Fibroblast of skin of abdomen (primary cell): ENCODE measurements around the gene R3HDM1.
A peak's percentile ranks its signal among the peaks of the same experiment; 100 is the strongest.
"Not testable (repeated sequence)": the region's sequence is repeated elsewhere in the genome, so short reads cannot be mapped to it uniquely, and the experiment has no call there.

Experiments used
- DNase-seq: peaks from one replicate; pipeline ENCODE4 v3.0.0-alpha.2; 2013

R3HDM1 gene

DNA sequence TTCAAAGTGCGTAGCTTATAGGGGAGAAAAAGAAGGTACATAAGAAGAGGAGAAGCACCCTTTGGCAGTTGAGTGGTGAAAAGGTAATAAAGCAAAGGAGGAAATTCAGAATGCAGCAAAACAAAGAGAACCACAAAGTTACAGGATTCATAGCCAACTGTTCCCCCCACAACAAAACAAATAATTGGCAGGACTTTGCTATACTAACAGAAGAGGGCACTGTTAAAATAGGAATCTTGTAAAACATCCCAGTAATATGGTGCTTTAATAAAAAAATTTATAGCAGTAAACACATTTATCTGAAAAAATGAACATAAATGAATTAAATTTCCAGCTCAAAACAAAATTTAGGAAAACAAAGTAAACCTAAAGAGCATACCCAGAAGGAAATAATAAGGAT is 42.3 kb downstream of the R3HDM1 start:
- DNase-seq = no peak

DNA sequence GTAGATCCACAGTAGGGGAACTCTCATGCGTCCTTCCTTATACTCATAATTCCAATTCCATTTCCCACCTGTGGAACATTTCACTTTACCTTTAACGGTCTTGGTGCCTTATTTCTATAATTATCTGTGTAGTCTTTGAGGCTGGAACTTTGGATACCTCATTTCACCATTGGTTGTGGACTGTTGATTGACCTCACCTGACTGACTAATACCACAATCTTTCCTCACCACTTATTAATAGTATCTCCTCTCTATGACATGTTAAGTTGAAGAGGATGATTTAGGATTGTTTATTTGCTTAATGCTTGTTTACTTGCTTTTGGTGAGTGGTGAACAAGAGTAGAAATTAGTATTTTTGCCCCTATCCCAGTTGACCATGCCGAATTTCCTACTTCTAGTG is 50.0 kb downstream of the R3HDM1 start:
- no peak for DNase-seq

DNA sequence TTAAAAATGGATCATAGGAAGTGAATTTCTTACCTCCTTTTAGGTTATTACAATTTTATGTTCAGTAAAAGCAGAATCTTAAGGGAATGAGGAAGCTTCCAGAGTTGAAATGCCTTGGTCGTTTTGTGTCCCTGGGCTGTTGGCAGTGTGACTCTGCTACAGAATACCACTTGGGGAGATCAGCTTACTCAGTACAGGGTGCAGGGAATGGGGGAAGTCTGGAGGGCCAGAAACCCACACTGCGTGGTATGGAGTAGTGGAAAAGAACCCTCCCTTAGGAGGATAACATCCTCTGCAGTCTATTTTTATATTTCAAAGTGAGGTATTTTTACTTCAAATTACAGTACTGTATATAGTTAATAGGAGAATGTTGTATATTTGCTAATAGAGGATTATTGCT is 51.1 kb downstream of the R3HDM1 start:
- DNase-seq = no peak

DNA sequence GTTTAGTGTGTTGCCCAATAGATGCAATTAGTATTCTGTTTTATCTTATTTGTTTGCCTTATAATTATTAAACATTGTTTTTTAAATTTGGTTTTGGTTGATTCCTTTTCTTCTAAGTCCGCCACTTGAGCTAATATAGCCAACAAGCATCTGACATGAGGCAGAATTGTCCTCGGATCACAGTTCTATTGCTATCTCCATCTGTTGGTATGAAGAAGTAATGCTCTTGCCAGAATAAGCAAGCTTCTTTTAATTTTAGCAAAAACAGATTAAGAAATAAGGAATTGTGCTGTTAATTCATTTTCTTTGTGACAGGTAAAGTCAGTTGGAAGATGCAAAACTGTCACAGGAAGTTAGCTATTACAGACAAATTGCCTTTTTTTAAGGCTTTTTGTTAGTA is 54.3 kb downstream of the R3HDM1 start:
- no peak for DNase-seq

DNA sequence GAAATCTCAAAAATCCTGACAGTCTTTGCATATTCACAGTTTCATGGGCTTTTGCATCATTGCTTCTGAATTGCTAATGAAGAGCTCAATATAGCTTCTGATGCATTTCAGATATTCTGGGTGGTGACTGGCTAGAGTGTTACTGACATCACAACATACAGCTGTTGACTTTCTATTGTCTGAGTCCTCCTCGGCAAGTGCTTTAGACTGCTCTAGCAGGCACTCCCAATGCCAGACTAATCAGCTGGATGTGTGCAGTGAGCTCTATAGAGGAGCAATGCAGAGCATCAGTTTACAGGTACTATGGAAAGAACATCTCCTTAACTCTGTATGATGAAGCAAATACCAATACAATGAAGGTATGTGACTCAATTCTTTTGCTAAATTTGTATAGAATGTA is 54.9 kb downstream of the R3HDM1 start:
- DNase-seq = peak; percentile 1

DNA sequence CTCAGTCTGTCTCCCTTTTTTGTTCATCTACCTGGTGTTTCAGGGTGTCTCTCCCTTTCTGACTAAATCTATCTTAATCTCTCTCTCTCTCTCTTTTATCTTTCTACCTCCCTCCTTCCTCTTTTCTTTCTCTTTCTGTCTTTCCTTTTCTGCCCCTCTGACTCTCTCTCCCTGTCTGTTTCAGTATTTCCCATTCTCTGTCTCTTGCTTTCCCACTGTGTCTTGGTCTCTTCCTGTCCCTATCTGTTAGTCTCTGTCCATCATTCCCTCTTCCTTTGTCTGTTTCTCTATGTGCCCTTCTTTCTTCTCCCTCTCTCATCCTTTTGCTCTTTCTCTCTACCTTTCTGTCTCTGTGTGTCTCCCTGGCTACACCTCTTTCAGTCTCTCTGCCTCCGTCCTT is 56.7 kb downstream of the R3HDM1 start:
- DNase-seq = no peak

DNA sequence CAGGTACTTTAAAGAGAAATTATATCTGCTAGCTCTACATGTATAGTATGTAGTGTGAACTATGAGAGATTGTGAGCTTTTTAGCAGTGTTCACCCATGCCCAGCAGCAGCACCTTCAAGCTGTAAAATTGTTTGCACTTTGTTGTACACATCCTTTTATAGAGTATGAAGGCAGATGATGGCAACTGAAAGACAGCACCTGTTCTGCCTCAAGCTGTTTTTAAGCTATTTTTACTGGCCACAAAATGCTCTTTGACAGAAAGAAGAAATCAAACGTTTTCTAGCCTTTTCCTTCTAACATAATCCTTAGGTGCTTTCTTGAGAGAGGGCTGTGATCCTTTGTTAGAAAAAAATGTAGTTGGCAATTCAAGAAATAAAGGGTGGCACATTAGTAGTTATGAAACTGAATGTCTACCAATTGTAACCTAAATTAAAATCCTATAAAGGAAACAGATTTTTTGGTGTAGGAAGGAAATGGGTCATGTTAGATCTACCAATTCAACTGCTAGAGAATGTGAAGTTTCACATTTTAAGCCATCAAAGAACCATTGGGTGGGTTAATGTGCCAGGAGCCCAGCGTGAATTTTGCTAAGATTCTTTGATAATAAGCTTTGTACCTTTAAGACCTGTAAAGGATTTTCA is 59.5 kb downstream of the R3HDM1 start:
- no peak for DNase-seq

DNA sequence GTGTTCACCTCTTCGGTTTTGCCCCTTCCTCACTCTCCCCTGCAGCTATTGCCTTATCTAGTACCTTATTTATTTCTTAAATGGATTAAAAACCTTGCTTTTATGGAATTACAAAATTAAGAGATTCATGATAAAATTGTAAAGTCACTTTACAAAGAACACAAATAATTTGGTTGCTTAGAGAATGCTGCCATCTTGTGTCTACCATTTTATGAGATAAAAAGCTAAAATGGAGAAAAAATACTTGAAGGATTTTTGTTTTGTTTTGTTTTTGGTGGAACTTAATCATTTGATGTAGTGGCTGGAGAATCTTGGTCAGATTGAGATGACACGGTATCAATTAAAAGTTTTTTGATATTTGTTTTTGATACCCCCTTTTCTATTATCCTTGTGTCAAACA is 69.6 kb downstream of the R3HDM1 start:
- no peak for DNase-seq

DNA sequence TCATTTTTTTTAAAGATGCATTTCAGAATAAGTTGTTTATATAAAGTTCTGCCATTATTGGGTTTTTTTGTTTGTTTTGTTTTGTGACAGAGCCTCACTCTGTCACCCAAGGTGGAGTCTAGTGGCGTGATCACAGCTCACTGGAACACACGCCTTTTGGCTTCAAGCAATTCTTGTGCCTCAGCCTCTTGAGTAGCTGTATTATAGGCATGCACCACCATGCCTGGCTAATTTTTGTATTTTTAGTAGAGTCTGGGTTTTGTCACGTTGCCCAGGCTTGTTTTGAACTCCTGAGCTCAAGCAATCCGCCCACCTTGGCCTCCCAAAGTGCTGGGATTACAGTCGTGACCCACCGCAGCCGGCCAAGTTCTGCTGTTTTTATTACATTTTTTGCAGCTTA is 72.3 kb downstream of the R3HDM1 start:
- DNase-seq = no peak

DNA sequence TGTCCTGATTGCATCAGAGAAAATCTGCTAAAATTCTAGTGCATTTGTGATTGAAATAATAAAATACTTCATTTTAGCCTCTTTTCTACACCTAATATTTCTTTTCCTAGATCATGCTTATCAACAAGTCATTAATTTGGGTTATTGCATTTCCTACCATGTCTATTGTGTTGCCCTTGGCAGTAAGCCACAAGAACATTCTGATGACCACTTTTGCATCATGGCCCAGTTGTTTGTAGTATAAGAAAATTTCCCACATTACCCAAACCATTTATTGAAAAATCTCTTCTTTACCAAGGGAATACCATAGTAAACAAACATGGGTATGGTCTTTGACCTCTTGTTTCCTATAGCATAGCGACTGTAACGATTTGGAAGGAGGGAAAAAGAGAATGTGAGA is 76.3 kb downstream of the R3HDM1 start:
- peak; percentile 12 for DNase-seq

DNA sequence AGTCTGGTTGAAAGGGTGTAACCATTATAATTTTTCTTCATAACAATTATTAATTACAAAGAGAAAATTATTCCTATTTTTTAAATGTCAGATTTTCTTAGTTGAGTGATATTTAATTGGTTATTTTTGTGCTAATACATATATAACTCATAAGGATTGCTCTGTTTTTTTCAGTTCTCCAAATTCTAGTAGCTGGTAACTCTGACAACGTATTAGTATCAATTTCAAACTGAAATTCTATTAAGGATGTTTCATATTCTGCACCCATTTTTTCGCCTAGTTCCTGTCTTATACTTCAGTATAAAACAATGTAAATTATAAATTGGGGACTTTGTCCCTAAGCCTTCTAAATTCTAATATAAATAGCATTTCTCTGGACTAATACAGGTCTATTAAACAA is 81.0 kb downstream of the R3HDM1 start:
- no peak for DNase-seq

DNA sequence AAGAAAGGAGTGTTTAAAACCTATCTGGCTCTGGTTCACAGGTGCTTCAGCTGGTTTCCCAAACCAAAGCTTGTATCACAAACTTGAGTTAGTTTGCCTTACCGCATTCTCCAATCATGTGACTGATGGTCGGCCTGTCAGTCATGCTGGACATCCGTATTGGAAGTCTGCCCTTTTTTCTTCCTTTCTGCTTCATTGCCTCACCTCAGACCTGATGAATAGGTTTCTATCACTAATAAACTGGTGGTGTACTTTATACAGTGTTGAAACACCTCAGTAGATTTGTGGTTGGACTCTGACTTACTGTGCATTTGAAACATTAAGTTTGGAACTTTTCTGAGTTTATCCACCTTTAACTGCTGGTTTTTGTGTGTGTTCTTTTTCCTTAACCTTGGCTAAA is 84.1 kb downstream of the R3HDM1 start:
- DNase-seq = no peak

DNA sequence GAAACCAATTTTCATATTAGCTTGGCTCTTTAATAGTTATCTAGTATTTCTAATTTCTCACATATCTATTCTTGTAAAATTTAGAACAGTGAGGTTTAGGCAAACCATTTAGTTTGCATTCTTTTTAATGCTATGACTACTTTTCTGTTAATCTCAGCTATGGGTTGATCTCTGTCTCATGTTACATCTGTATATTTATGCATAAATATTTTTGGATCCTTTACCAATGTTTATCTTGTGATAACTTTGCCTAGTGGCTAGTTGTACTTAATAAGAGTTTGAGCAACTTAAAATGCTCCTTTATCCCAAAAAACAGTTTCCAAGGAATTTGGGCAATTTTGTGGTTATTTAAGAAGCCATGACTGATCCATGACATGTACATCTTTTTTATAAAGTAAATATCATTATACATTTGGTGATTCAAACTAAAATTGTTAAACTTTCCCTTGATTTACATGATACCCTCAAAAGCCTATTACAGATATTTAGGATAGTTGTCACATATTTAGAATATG is 86.3 kb downstream of the R3HDM1 start:
- DNase-seq = no peak

DNA sequence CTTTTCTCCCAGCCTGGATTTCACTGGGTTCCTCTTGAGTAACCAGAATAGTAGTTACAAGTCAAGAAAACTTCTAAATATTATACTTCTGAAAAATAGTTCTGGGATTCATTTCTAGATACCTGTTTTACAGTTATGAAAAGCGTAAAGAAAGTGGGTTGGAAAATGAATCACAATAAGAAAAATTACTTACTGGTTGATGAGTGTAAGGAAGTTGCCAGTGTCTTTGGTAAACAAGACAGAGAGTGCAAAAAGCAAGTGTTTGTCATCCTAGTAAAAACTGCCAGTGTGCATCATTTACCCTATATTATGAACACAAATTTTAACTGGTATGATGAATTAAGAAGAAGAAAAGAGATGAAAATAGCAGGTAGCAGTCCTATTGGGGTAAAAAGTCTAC is 88.9 kb downstream of the R3HDM1 start:
- no peak for DNase-seq

DNA sequence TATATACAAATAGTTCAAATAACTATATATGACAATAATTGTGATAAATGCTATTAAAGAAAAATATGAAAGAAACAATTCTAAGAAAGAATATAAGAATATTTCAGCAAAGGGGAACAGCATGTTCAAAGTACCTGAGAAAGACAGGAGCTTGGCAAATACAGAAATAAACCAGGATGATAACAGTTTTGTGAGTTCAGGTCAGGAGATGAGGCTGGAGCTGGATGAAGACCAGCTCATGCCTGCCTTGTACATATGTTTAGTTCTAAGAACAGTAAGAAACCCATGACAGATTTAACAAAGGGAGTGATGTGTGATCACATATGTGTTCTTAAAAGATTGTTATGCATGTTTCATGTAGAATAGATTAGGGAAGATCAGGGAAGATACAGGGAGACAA is 98.2 kb downstream of the R3HDM1 start:
- DNase-seq = no peak

DNA sequence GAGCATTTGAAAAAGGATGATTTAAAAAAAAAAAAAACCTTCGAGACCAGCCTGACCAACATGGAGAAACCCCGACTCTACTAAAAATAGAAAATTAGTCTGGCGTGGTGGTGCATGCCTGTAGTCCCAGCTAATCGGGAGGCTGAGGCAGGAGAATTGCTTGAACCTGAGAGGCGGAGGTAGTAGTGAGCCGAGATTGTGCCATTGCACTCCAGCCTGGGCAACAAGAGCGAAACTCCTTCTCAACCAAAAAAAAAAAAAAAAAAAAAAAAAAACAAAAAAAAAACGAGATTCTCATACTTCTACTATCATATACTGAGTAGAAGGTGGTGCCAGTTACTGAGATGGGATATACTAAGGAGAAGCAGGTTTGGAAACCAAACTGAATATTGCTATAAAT is 98.8 kb downstream of the R3HDM1 start:
- not testable (repeated sequence) for DNase-seq

DNA sequence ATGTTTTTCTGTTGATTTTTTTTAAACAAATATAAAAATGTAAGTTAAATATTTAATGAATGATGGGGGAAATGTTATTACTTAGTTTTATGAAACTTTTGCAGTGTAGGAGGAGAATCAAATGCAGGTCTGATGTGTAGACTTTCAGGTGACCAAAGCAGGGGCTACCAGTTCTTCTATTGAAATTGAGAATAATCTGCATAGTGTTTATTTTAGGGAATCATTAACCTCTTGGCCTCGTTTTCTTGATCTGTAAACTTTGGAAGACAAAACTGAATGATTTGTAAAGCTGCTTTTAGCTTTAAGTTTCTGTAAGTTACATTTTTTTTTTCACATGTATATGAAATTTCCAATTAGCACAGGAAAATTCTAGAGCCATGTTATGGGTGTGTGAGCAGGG is 99.2 kb downstream of the R3HDM1 start:
- DNase-seq = no peak

DNA sequence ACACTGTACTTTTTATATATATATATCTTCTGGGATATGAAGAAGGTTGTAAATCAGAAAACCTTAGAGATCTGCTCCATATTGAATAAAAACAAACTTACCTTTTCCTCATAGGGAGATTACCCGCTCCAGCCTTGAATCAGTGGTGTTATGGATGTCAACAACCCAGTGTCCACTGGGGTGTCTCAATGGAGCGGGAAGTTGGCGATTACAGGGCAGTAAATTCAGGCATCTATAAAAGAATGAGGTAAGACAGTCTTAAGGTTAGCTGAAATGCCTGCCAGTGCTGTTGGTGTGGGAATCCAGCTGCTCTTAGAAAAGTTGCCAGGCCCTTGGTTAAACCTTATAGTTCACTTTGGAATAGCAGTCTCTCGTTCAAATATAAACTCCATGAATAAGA is 102.3 kb downstream of the R3HDM1 start:
- no peak for DNase-seq

DNA sequence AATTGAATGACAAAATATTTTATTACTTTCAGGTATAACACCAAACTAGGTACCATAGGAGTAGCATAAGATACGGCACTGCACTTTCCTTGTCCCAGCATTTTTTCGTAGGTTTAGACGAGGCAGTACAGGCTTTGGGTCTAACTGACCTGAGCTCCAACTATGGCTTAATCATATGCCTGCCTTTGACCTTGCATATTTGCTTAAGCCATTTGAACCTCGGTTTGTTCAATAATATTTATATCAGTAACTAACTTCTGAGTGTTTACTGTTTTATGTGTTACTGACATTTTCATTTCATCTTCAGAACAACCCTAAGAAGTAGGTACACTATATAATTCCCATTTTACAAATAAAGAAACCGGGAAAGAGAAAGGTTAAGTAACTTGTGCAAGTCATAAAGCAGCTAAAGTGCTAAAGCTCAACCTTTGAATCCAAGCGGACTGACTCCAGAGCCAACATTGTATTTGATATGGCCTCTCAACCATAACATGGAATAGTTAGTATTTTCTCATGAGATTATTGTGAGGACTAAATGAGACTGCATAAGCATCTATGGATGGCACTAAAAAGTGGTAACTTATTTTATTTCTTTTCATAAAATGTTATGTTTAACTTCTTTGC is 104.0 kb downstream of the R3HDM1 start:
- DNase-seq = no peak

DNA sequence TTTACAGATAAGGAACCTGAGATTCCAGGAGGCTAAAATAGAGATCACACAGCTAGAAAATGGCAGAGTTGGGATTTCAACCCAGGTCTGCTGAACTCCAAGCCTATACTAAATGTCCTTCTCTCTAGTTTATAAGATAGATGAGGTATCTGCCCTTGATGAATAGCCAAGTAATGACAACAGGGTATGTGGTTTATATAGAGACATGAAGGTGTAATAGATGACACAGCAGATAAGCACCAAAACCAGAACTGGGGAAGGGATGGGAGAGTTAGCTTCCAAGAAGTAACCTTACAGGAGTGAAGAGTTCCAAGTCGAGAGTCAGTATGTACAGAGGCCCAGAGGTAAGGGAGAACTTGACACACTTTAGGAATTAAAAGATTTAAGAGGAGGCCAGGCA is 105.7 kb downstream of the R3HDM1 start:
- no peak for DNase-seq

DNA sequence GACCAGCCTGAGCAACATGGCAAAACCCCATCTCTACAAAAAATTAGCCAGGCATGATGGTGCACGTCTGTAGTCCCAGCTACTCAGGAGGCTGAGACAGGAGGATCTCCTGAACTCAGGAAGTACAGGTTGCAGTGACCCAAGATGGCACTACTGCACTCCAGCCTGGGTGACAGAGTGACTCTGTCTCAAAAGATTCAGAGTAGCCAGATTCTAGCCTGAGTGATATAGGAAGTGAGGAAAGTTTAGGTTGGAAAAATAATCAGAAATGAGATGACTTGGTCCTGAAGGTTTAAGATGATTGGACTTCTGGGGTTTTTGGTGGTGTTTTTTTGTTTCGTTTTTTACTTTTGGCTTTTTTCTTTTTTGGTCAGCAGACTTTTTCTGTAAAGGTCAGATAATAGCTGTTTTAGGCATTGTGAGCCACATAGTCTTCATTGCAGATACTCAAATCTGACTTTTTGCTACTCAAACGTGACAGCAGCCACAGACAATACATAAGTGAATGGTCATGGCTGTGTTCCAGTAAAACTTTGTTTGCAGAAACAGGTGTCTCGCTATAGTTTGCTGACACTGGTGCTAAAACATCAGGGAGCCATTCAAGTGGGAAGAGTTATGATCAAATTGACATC is 106.3 kb downstream of the R3HDM1 start:
- DNase-seq = no peak

DNA sequence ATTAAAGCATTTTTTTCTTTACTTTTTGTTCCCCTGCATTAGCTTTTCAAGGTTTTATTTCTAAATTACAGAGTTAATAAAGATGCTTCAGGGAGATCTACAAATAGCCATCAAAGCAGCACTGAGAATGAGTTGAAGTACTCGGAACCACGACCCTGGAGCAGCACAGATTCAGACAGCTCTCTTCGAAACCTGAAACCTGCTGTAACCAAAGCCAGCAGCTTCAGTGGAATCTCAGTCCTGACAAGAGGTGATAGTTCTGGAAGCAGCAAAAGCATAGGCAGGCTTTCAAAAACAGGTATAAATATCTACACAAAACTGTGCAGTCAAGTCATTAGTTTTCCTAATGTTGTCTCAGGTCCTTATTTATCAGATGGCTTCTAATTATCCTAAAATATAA is 107.5 kb downstream of the R3HDM1 start:
- no peak for DNase-seq

DNA sequence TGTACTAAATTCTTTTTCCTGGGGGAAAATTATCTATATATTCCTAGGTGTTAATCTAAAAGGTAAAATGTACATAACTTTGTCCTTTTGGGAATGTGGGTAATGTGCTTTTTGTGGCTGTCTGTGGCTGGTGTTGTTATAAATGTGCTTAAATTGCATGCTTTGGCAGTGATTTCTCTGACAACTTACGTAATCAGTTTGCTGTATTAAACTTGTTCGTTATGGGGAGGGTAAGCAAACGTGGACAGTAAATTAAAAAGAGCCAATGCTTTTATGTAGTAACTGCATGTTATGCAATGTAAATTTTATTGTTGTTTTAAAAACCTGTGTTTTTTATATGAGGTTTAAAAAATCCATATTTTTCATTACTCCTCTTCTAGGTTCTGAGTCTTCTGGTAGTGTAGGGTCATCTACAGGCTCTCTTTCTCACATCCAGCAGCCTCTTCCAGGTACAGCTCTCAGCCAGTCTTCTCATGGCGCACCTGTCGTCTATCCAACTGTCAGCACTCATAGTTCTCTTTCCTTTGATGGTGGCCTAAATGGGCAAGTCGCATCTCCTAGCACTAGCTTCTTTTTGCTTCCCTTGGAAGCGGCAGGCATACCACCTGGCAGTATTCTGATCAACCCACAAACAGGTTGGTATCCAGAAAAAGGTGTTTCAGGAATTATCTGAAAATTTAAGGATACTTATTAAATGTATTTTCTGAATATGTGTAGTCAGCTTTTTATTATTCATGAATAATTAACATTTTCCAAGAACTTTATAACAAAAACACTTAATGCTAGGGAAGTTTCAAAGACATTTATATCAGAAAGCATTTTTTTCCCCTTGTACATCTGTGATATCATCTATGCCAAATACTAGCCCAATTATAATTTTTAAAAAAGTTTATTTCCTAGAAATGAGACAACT is 110.1 kb downstream of the R3HDM1 start:
- DNase-seq = no peak
